ENCODE results near the gene ZNF646. TPM values are rescaled to one million over a fixed set of nuclear protein-coding genes. Genes with fewer than 3 reads are reported as not detected.

The ZNF646 gene
- total RNA-seq, 1 donor from 2014 or later, result 32.6 TPM

GRCh38 chr16:31132303-31132979, 58.2 kb downstream of the ZNF646 start:
- TF ChIP-seq, protein P1, sequence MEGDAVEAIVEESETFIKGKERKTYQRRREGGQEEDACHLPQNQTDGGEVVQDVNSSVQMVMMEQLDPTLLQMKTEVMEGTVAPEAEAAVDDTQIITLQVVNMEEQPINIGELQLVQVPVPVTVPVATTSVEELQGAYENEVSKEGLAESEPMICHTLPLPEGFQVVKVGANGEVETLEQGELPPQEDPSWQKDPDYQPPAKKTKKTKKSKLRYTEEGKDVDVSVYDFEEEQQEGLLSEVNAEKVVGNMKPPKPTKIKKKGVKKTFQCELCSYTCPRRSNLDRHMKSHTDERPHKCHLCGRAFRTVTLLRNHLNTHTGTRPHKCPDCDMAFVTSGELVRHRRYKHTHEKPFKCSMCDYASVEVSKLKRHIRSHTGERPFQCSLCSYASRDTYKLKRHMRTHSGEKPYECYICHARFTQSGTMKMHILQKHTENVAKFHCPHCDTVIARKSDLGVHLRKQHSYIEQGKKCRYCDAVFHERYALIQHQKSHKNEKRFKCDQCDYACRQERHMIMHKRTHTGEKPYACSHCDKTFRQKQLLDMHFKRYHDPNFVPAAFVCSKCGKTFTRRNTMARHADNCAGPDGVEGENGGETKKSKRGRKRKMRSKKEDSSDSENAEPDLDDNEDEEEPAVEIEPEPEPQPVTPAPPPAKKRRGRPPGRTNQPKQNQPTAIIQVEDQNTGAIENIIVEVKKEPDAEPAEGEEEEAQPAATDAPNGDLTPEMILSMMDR (IDR thresholded peaks at IDR 0.05; ENCODE audit: unreplicated experiment), result no peak
- H3K27ac Mint-ChIP-seq, result peak overlapping the region; percentile 10
- H3K36me3 Mint-ChIP-seq (ENCODE audit: insufficient read depth), result peaks cover 15% of the 10 kb centered on the region
- H3K4me1 Mint-ChIP-seq (ENCODE audit: low read depth), result peaks cover 40% of the 10 kb centered on the region
- no peak for DNase-seq (ENCODE audit: low spot score, unreplicated experiment)
- no peaks in the 10 kb centered on the region for H3K27me3 Mint-ChIP-seq
- no peak overlapping the region for H3K4me3 Mint-ChIP-seq (ENCODE audit: low read depth)
- no peaks in the 10 kb centered on the region for H3K9me3 Mint-ChIP-seq (ENCODE audit: low read depth)

GRCh38 chr16:31133046-31133501, 58.9 kb downstream of the ZNF646 start:
- H3K27ac Mint-ChIP-seq, result peak overlapping the region; percentile 93
- H3K27me3 Mint-ChIP-seq, result no peaks in the 10 kb centered on the region
- H3K4me3 Mint-ChIP-seq (ENCODE audit: low read depth), result peak overlapping the region; percentile 91
- peaks cover 14% of the 10 kb centered on the region for H3K36me3 Mint-ChIP-seq (ENCODE audit: insufficient read depth)
- H3K4me1 Mint-ChIP-seq (ENCODE audit: low read depth), result peaks cover 40% of the 10 kb centered on the region
- H3K9me3 Mint-ChIP-seq (ENCODE audit: low read depth), result no peaks in the 10 kb centered on the region
- DNase-seq (ENCODE audit: low spot score, unreplicated experiment), result no peak
- TF ChIP-seq, protein P1 (IDR thresholded peaks at IDR 0.05; ENCODE audit: unreplicated experiment), result no peak

Other genes with a start within 250 kb of the ZNF646 start
- gene BCL7C, start 180.3 kb upstream of the ZNF646 start, total RNA-seq, result 33.2 and 34.2 TPM in 2 replicates
- gene CTF1, start 177.8 kb upstream of the ZNF646 start, total RNA-seq, result 4.5 and 5.1 TPM in 2 replicates
- 65.6 and 66.8 TPM in 2 replicates for gene FBXL19, start 150.8 kb upstream of the ZNF646 start, total RNA-seq
- gene ORAI3, start 125.4 kb upstream of the ZNF646 start, total RNA-seq, result 19.1 and 19.5 TPM in 2 replicates
- 25.4 and 27.7 TPM in 2 replicates for gene SETD1A, start 116.7 kb upstream of the ZNF646 start, total RNA-seq
- 4.6 and 5.5 TPM in 2 replicates for gene HSD3B7, start 89.2 kb upstream of the ZNF646 start, total RNA-seq
- 1.0 and 1.6 TPM in 2 replicates for gene STX1B, start 63.8 kb upstream of the ZNF646 start, total RNA-seq
- gene STX4, start 40.9 kb upstream of the ZNF646 start, total RNA-seq, result 49.4 and 50.3 TPM in 2 replicates
- gene ZNF668, start 182 bp upstream of the ZNF646 start, total RNA-seq, result 14.3 and 17.5 TPM in 2 replicates
- 2.3 and 2.9 TPM in 2 replicates for gene PRSS53, start 14.5 kb downstream of the ZNF646 start, total RNA-seq
- 51.0 and 54.8 TPM in 2 replicates for gene VKORC1, start 20.4 kb downstream of the ZNF646 start, total RNA-seq
- 40.1 and 41.7 TPM in 2 replicates for gene BCKDK, start 34.0 kb downstream of the ZNF646 start, total RNA-seq
- 72.4 and 76.1 TPM in 2 replicates for gene KAT8, start 43.2 kb downstream of the ZNF646 start, total RNA-seq
- gene PRSS8, start 61.3 kb downstream of the ZNF646 start, total RNA-seq, result 107 and 111 TPM in 2 replicates
- 0.65 and 0.69 TPM in 2 replicates for gene PRSS36, start 75.6 kb downstream of the ZNF646 start, total RNA-seq
- 739 TPM in 2 replicates for gene FUS, start 105.7 kb downstream of the ZNF646 start, total RNA-seq
- 4.6 and 5.4 TPM in 2 replicates for gene PYCARD, start 128.3 kb downstream of the ZNF646 start, total RNA-seq
- gene TRIM72, start 139.7 kb downstream of the ZNF646 start, total RNA-seq, result 0.14 TPM in 1 of 2 replicates, not detected in the other
- gene PYDC1, start 142.7 kb downstream of the ZNF646 start, total RNA-seq, result not detected in 2 replicates
- not detected in 2 replicates for gene ITGAM, start 185.6 kb downstream of the ZNF646 start, total RNA-seq

Data from progenitor cell of endocrine pancreas (in vitro differentiated cells).